ENCODE measurements around the gene HIP1R.
"Not testable (repeated sequence)": the region's sequence is repeated elsewhere in the genome, so short reads cannot be mapped to it uniquely, and the experiment has no call there.

Gene HIP1R

DNA sequence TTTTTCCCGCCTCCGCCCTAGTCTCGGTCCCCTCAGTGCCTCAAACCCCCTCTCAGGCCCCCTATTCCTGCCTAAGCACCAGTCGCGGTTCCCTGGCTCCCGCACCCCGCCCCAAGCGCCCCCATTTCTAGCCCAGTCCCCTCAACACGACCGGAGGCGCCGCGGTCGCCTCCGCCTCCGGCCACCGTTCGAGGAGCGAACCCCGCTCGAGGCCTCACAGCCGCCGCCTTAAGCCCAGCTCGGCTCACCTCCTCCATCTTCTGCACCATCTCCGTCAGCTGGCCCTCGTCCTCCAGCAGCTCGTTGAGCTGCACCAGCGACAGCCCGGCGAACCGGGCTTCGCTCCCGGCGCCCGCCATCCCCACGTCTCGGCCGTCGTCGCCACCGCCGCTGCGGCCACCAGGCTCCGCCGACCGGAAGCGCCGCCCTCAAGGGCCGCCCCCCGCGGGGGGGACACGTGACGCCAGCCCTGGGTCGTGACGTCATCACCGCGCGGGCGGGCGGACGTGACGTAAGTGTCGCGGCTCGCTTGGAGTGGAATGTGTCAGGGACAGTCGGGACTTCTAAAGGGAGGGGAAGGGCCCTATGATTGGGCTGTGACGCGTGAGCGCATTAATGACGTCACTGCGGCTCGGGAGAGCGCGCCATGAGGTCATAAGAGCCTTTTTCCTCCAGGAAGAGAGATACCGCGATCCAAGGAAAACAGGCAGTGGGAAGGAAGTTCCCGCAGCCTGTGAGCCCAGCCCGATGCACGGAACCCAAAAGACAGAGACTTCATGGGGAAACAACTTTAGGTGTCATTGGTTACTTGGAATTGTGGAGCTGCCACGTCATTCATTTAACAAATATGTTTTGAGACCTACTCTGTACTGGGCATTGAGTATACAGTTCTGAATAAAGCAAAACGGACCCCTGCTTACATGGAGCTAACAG, 60.7 kb downstream of the HIP1R start, which contains the start of gene VPS37B:
VPS37B (minus strand) TSS at position 421 of the 933 bp plus-strand sequence; CDS start at position 359, 62 bp downstream.
- H3K4me3 Mint-ChIP-seq, result peak within 1 kb of the TSS; percentile 94
- peak within 1 kb of the TSS; percentile 95 for H3K27ac Mint-ChIP-seq
- H3K36me3 Mint-ChIP-seq, result peaks cover 4% of the 10 kb centered on the region
- peaks cover 91% of the 10 kb centered on the region for H3K4me1 Mint-ChIP-seq
- no peaks in the 10 kb centered on the region for H3K27me3 Mint-ChIP-seq
- no peaks in the 10 kb centered on the region for H3K9me3 Mint-ChIP-seq

DNA sequence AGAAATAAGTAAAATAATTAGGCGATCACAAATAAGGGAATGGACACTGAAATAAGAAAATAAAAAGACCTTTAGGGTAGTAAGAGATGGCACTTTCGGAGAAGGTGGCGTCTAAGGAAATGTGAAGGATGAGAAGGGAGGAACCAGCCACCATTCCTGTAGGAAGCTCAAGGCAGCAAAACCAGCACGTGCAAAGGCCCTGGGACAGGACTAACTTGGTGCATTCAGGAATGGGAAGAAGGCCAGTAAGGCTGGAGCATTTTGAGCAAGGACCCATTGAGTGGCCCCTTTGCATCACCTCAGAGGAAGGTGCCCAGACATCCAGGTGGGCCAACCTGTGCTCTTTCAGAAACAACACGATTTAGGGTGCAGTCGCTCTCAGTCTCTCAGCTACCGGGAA, 61.4 kb downstream of the HIP1R start:
- Mint-ChIP-seq H3K36me3 (peaks cover 4% of the 10 kb centered on the region), H3K27ac (peak overlapping the region; percentile 95), H3K4me1 (peaks cover 88% of the 10 kb centered on the region), H3K9me3 (no peaks in the 10 kb centered on the region), H3K4me3 (peak overlapping the region; percentile 94), H3K27me3 (no peaks in the 10 kb centered on the region)

DNA sequence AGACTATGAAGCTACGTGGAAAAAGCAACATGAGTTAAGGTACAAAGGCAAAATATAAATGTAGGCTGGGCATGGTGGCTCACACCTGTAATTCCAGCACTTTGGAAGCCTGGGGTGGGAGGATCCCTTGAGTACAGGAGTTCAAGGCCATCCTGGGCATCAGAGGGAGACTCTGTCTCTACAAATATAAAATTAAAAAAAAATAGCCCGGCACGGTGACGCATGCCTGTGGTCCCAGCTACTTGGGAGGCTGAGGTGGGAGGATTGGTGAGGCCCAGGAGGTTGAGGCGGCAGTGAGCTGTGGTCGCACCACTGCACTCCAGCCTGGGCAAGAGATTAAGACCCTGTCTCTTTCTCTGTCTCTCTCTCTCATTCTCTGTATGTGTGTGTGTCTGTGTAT, 64.6 kb downstream of the HIP1R start:
- Mint-ChIP-seq H3K9me3 (no peaks in the 10 kb centered on the region), H3K27me3 (no peaks in the 10 kb centered on the region), H3K4me3 (no peak overlapping the region), H3K36me3 (peaks cover 2% of the 10 kb centered on the region), H3K27ac (peak overlapping the region; percentile 65), H3K4me1 (peaks cover 59% of the 10 kb centered on the region)

DNA sequence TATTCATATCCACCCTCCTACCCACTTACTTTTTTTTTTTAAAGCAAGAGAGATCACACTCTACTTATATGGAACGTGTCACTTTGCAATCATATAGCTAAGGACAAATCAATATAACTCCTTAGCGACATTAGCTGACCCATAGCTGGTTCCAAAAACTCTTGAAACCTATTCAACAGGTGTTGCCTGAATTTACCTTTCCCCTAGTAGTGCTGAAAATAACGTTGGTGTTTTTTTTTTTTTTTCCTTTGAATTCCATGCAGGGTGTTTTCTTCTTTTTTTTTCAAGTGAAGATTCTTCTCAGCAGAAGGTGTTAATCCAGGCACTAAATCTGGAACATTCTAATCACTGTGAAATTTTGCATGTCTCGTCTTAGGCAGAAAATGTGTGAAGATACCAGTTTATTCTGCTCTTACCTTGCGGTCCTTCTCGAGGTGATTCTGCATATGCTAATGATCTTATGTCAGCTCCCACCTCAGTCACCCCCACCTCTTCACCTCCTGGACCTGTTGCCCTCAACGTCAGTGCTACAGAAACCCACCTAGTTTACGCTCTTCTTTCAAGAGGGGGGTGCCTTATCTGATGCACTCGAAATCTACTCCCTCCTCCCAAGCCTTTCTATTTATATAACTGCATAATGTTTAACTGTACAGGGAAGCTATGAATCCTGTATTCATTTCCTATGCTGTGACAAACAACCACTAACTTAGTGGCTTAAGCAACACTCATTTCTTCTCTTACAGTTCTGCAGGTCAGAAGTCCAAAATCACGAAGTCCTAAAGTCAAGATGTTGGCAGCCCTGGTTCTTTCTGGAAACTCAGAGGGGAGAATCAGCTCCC, 67.8 kb downstream of the HIP1R start:
- H3K27me3 Mint-ChIP-seq, result no peaks in the 10 kb centered on the region
- peaks cover 36% of the 10 kb centered on the region for H3K4me1 Mint-ChIP-seq
- no peak overlapping the region for H3K27ac Mint-ChIP-seq
- no peaks in the 10 kb centered on the region for H3K9me3 Mint-ChIP-seq
- no peak overlapping the region for H3K4me3 Mint-ChIP-seq
- no peaks in the 10 kb centered on the region for H3K36me3 Mint-ChIP-seq

DNA sequence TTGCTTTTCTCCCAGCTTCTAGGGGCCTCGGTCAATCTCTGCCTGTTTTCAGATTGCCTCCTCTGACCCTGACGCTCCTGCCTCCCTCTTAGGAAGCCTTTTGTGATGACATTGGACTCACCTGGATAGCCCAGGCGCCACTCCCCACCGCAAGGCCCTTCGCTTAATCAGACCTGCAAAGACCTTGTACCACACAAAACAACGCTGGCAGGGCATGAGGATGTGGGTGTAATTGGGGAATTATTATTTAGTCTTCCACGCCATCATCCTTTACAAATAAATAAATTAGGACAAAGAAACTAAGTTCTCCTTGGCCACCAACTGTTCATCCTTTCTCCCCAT, 68.4 kb downstream of the HIP1R start:
- Mint-ChIP-seq H3K9me3 (no peaks in the 10 kb centered on the region), H3K4me1 (peaks cover 30% of the 10 kb centered on the region), H3K27ac (no peak overlapping the region), H3K27me3 (no peaks in the 10 kb centered on the region), H3K4me3 (no peak overlapping the region), H3K36me3 (no peaks in the 10 kb centered on the region)

DNA sequence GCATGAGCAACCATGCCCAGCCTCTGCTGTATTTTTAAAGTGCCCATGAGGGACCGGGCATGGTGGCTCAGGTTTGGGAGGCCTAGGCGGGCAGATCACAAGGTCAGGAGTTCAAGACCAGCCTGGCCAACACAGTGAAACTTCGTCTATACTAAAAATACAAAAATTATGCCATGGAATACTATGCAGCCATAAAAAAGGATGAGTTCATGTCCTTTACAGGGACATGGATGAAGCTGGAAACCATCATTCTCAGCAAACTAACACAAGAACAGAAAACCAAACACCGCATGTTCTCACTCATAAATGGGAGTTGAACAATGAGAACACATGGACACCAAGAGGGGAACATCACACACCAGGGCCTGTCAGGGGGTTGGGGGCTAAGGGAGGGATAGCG, 70.0 kb downstream of the HIP1R start:
- H3K9me3 Mint-ChIP-seq, H3K27ac Mint-ChIP-seq, H3K36me3 Mint-ChIP-seq, H3K27me3 Mint-ChIP-seq, H3K4me3 Mint-ChIP-seq: not testable (repeated sequence)
- peaks cover 14% of the 10 kb centered on the region for H3K4me1 Mint-ChIP-seq

DNA sequence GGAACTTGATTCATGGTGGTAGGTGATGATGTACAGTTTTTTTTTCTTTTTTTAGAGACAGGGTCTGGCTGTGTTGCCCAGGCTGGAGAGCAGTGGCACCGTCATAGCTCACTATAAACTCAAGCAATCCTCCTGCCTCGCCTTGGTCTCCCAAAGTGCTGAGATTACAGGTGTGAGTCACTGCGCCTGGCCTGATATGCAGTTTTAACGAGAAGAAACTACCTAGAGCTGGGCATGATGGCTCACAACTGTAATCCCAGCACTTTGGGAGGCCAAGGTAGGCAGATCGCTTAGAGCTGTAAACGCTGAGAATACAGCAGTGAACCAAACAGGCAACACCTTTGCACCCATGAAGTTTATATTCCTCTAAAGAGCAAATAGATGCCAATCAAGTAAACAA, 73.7 kb downstream of the HIP1R start:
- no peak overlapping the region for H3K27ac Mint-ChIP-seq
- no peaks in the 10 kb centered on the region for H3K4me1 Mint-ChIP-seq
- H3K27me3 Mint-ChIP-seq, result no peaks in the 10 kb centered on the region
- no peak overlapping the region for H3K4me3 Mint-ChIP-seq
- no peaks in the 10 kb centered on the region for H3K36me3 Mint-ChIP-seq
- no peaks in the 10 kb centered on the region for H3K9me3 Mint-ChIP-seq

DNA sequence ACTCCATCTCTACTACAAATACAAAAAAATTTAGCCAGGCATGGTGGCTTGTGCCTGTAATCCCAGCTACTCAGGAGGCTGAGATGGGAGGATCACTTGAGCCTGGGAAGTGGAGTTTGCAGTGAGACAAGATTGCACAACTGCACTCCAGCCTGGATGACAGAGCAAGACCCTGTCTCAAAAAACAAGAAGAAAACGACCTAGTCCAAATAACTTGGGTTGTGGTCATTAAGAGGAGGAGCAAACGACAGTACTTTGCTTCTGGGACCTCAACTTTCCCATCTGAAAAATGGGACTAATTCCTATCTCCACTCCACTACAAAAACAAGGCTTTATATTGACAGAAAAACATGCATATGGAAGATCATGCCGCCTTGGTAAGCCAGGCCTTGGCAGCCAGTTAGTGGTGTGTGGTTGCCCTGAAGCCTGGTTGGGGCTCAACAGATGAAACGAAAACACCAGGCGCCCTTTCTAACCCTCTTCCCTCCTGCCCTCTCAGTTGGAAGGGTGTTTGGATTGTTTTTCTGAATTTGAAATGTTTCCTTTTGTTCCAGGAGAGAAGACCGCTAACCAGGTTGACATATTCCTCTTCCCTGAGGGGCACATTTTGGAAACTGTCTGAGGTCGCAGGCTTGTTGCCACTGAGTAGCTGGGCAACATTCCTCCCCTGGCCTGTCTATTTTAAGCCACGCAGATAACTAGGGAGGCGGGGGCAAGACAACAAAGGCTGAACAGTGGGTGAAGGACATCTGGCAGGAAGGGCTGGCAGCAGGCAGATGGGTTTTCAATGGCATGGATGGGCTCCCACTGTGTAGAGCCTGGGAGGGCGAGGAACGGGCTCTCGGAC, 74.4 kb downstream of the HIP1R start:
- no peak overlapping the region for H3K27ac Mint-ChIP-seq
- no peak overlapping the region for H3K4me3 Mint-ChIP-seq
- H3K4me1 Mint-ChIP-seq, result no peaks in the 10 kb centered on the region
- H3K36me3 Mint-ChIP-seq, result no peaks in the 10 kb centered on the region
- H3K27me3 Mint-ChIP-seq, result no peaks in the 10 kb centered on the region
- no peaks in the 10 kb centered on the region for H3K9me3 Mint-ChIP-seq

All from activated naive CD4-positive, alpha-beta T cell treated with anti-CD3 and anti-CD28 coated beads, Interleukin-2, amount 50 U/mL, for 24 hours (primary cell).